HUDEP-2 (cell line): ENCODE results near the gene GOLGA2.

ENCODE experiments used
- DNase-seq, 76 experiments: peaks; one replicate each; lab custom pipeline; 2025; ENCODE audit not compliant: unreplicated experiment in 76 of 76; lab: John Stamatoyannopoulos, UW

The GOLGA2 gene

GRCh38 chr9:128216781-128217553, 58.8 kb downstream of the GOLGA2 start:
- DNase-seq: no peak

- DNase-seq: no peak
Observed at GRCh38 chr9:128215491-128216409, 60.1 kb downstream of the GOLGA2 start.

GRCh38 chr9:128214571-128215490, 61.0 kb downstream of the GOLGA2 start:
- no peak for DNase-seq

GRCh38 chr9:128213746-128214497, 61.9 kb downstream of the GOLGA2 start:
- DNase-seq: no peak

- DNase-seq: no peak
Observed at GRCh38 chr9:128211981-128212281, 63.9 kb downstream of the GOLGA2 start.

- DNase-seq: no peak
Observed at GRCh38 chr9:128211186-128211980, 64.4 kb downstream of the GOLGA2 start.

GRCh38 chr9:128208946-128209669, 66.7 kb downstream of the GOLGA2 start:
- DNase-seq: no peak

- DNase-seq: no peak
Observed at GRCh38 chr9:128208386-128208785, 67.4 kb downstream of the GOLGA2 start.

GRCh38 chr9:128206916-128207910, 68.6 kb downstream of the GOLGA2 start:
- DNase-seq: no peak

- no peak for DNase-seq
Observed at GRCh38 chr9:128206484-128206883, 69.3 kb downstream of the GOLGA2 start.
